Neural progenitor cell (in vitro differentiated cells): ENCODE results near the gene CARMIL1.

Experiments
- EZH2phosphoT487 ChIP-seq: fragments of 200-600 bp; sonication (generic); IDR thresholded peaks from 2 replicates; pipeline ENCODE4 v1.6.1; 2017; ENCODE audit warnings: antibody characterized with exemption
- TF ChIP-seq, protein P1 (sequence below): fragments of 200-600 bp; sonication (generic); IDR thresholded peaks from 2 replicates; pipeline ENCODE4 v1.5.1; 2017; ENCODE audit warnings: antibody characterized with exemption, mild to moderate bottlenecking

DNA sequence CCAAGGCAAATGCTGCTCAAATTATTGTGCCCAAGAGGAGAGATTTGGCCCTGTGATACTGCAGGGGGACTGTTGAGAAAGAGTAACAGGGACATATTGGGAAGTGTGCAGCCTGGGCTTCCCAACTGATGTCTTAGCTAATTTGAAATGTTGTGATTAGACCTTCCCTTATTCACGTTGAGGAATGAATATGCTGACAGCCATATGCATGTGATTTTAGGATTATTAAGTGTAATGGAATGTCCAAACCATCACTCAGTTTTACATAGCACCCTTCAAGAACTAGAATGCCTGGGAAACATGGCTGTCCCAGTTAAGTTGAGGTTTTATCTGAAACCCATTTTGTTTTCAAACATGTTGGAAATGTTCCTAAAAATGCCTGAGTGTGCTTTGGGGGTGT, 81.4 kb downstream of the CARMIL1 start:
- TF ChIP-seq, protein P1, sequence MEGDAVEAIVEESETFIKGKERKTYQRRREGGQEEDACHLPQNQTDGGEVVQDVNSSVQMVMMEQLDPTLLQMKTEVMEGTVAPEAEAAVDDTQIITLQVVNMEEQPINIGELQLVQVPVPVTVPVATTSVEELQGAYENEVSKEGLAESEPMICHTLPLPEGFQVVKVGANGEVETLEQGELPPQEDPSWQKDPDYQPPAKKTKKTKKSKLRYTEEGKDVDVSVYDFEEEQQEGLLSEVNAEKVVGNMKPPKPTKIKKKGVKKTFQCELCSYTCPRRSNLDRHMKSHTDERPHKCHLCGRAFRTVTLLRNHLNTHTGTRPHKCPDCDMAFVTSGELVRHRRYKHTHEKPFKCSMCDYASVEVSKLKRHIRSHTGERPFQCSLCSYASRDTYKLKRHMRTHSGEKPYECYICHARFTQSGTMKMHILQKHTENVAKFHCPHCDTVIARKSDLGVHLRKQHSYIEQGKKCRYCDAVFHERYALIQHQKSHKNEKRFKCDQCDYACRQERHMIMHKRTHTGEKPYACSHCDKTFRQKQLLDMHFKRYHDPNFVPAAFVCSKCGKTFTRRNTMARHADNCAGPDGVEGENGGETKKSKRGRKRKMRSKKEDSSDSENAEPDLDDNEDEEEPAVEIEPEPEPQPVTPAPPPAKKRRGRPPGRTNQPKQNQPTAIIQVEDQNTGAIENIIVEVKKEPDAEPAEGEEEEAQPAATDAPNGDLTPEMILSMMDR, result no peak
- no peak for TF ChIP-seq EZH2phosphoT487
